Activated CD8-positive, alpha-beta memory T cell treated with anti-CD3 and anti-CD28 coated beads for 48 hours (primary cell): Measurements from ENCODE around the gene ATN1.
"Not testable (repeated sequence)": the region's sequence is repeated elsewhere in the genome, so short reads cannot be mapped to it uniquely, and the experiment has no call there.

ENCODE experiments used
- DNase-seq, 3 experiments: peaks; one replicate each; pipeline ENCODE4 v3.0.0-alpha.2; 2020; ENCODE audit warnings: low read depth in 2 of 3, low spot score in 2 of 3

Gene ATN1

DNA sequence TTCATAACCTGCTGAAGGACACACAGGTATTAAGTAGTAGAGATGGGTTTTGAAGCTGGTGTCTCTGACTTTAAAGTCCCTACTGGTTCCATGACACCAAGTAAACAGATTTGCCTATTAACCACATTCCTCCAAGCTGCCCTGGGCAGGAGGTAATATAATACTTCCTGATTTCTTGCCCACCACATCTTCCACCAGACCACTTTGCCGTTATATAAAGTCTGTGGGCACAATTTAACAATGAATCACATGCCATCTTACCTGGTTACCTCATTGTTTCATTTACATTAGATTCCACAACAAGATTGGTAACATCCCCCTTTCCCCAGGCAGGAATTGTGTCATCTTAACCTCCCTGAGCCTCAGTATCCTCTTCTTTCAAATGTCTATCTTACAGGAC is 24.0 kb upstream of the ATN1 start:
- no peak for DNase-seq

DNA sequence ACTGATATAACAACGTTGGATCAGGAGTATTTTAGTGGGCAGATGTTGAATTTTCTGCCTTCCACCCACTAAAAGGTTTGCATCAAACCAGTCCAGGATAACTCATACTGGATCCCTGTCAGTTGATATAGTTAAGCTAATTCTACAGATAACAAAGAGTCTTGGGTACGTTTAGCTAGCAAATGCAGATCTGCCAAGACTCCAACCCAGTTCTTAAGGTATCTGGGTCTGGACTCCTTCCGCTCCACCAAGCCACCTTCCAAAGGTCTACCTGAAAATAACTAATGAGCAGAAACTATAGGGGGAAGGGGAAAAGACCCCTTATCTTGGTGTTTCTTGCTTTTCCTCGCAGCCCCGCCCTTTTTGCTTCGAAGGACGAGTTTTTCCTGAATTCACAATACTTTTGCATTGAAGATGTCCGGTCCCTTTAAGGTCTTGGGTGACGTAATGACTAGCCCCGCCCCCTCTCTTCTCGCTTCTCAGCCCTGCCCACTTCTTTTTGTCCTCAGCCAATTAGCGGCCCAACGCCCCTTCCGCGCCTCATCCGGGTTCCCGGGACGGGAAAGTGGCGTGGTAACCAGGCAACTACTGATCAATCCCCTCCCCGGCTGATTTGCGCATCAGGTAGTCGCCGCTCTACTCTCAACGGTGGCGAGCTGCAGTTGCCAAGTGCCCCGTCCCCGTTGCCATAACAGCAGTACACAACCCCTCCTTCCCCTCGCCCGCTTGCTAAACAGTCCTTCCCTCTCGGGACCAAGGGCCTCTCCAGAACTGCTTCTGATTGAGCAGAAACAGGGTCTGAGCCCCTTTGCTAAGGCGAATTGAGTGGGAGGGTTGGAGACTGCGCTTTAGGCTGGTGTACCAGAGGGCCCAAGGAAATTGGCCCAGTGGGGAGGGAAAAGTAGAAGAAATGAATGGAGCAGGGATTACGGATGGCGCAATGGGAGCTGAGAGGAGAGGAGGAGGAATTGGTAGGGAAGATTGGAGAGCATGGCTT is 23.2 kb upstream of the ATN1 start, which contains the start of gene LRRC23:
TSS of gene LRRC23 (plus strand) at position 543 of the 997 bp plus-strand sequence. CDS start 812 bp downstream, outside the sequence.
- DNase-seq = peak; percentile 92 to 94 (median 93)

DNA sequence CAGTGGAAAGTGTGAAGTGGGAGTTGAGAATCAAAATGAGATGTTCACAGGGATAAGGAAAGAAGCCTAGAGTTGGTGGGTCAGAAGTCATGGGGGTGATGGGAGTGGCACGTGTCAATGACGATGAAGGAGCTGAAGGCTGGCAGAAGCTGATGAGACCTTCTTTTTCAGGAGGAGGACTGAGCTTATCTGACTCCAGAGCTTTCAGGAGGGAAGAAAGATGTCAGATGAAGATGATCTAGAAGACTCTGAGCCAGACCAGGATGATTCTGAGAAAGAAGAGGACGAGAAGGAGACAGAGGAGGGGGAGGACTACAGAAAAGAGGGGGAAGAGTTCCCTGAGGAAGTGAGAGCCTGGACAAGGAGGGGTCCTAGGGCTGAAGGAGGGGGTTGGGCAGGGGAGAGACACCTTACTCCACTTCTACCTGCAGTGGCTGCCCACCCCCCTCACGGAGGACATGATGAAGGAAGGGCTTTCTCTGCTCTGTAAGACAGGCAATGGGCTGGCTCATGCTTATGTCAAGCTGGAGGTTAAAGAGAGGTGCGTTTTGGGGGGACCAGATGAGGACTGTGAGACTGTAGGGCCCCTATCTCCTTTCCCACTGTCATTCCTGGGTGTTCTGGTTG is 22.2 kb upstream of the ATN1 start:
- no peak for DNase-seq

DNA sequence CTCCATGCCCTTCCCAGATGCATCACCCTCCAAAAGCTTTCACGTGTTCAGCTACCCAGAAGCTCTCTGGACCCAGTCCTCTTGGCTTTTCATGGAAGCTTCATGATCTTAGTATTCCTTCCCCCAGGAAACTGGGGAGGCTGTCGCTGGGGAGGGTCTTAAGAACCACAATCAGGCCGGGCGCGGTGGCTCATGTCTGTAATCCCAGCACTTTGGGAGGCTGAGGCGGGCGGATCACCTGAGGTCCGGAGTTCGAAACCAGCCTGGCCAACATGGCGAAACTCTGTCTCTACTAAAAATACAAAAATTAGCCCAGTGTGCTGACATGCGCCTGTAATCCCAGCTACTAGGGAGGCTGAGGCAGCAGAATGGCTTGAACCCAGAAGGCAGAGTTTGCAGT is 19.6 kb upstream of the ATN1 start:
- not testable (repeated sequence) for DNase-seq

DNA sequence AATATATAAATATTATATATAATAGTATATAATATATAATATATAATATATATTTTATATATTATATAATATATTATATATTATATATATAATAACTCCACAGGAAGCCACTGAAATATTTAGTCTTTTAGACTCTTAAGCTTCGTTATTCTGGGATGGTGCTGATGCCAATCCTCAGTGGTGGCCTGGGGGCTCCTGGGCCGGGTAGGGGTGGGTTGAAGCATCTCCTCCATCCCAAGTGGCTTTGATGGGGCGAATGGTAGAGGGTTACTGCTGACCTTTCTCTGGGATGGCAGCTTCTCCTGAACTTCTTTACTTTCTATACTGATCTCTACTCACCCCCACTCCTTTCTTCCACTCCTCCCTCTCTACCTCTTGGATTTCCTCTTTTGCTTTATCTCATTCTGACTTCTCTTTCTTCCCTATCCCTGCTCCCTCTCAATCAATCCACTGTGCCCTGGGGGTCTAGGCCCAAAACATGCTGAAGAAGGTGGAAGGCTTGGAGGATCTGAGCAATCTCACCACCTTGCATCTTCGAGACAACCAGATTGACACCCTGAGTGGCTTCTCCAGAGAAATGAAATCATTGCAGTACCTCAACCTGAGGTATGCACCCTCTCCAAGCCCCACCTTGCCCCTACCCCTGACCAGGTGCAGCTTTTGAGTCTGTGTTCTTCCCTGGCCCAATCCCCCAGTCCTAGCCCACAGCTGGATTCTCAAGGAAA is 18.2 kb upstream of the ATN1 start:
- no peak for DNase-seq

DNA sequence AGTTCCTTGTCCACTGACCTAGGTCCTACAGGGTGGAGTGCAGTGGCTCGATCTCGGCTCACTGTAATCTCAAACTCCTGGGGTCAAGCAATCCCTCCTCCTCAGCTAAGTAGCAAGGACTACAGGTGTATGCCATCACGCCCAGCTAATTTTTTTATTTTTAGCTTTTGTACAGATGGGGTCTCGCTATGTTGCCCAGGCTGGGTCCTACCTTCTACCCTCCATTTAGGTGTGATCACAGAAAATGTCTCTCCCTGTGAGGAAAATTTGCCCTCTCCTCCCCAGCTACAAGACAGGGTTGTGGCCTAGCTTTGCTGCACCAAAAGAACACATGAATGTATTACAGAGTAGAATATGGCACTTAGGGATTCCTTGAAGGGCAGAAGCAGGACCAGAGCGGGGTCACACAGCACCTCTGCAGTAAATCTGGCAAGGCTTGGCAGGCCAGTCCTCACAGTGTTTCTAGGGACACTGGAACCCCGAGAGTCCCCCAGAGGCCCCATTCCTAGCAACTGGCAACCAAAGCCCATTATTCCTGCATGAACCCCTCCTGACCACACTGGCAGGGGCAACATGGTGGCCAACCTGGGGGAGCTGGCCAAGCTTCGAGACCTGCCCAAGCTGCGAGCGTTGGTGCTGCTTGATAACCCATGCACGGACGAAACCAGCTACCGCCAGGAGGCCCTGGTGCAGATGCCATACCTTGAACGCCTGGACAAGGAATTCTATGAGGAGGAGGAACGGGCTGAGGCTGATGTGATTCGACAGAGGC is 15.4 kb upstream of the ATN1 start:
- DNase-seq = no peak

DNA sequence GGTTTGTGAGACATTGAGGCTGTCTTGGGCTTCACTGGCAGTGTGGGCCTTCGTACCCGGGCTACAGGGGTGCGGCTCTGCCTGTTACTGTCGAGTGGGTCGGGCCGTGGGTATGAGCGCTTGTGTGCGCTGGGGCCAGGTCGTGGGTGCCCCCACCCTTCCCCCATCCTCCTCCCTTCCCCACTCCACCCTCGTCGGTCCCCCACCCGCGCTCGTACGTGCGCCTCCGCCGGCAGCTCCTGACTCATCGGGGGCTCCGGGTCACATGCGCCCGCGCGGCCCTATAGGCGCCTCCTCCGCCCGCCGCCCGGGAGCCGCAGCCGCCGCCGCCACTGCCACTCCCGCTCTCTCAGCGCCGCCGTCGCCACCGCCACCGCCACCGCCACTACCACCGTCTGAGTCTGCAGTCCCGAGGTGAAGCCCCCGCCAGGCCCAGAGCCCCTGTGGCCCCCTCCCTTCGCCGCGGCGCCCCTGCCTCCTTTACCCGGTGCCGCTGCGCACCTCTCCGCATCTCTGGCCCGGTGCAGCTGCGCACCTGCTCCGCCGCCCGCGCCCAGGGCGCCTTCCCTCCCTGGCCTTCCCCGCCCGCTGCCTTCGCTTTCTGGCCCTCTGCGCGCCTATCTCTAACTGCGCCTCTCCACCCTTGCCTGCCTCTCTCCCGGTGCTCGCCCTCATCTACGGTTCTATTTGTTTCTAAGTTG is 13.4 kb upstream of the ATN1 start, which contains the start of gene ENO2:
TSS of gene ENO2 (plus strand) at position 335 of the 701 bp plus-strand sequence. CDS start 1,253 bp downstream, outside the sequence.
- peak in 2 of 3 experiments; percentile 59 to 63 for DNase-seq

DNA sequence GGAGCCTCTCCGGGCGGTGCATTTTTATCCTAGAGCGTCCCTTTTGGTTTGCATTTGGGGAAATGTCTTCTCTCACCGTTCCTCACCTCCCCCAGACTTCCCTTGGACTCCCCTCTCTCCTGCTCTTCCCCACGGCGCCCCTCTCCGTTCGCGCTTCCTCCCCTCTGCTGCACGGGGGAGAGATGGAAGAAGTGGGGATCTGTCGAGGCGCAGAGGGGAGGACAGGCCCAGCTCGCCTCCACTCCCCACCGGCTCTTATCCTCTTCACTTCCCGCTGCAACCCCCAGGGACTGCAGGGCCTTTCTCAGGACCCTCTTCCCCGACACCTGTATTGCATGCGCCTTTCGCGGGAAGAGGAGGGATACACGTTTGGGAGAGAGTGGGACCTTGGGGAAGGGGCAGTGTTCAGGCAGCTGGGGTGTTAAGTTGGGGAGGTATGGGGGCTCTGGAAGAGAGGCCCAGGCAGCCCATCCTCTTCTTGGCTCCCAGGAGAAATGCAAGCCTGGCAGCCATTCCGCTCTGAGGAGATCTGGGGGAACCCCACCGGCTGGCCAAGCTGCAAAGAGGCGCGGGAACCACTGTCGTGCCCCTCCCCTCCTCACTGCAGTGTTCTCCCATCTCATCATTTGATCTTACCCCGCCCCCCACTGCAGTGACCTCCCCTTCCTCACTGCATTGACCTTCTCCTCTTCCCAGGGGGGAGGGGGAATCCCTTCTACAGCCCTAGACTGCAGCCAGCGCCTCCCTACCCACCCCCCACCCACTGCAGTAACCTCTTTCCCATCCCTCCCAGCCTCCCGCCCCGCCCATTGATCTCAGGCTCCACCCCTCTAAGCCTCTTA is 12.6 kb upstream of the ATN1 start:
- DNase-seq = no peak

DNA sequence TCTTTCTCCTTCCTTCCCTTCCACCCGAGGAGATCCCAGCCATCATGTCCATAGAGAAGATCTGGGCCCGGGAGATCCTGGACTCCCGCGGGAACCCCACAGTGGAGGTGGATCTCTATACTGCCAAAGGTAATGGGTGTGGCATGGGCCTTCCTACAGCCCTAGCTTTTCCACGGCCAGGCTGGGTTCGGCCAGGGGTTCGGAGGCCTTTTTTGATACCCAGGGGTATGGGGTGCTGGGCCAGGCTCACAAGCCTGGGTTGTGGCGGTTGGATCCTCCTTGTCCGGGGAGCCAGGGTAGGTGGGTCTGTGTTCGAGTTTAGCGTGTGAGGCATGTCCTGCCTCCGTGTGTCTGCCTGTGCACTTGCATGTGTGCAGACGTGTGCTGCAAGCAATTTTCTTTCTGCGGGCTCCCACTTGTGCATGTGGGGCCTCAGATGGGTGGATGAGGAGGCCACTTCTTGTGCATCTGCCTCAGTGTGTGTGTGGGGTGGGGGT is 11.9 kb upstream of the ATN1 start:
- no peak for DNase-seq

DNA sequence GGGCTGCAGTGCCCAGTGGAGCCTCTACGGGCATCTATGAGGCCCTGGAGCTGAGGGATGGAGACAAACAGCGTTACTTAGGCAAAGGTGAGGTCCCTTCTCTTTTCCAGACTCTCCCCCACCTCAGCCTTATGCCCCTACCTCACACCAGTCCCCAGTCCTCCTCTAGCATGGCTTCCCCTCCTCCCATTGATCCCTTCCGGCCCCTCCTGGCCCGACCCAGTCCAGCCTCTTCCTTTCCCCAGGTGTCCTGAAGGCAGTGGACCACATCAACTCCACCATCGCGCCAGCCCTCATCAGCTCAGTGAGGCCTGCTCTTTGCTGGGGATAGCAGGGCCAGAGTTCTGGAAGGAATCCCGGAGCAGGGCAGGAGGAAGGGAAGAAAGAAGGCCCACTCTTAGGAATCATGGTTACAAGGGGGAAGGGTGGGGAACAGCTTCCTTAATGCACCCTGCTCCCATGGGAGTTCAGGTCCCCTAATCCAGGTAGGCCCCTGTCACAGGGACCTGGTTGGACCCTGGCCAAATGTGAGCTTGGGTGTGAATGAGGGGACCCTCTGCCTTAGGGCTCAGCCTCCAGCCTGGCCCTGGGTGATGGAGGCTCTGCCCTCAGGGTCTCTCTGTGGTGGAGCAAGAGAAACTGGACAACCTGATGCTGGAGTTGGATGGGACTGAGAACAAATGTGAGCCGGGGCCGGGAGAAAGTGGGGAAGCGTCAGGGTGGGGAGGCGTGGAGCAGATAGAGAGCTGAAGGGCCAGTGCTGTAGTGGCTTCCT is 11.1 kb upstream of the ATN1 start:
- DNase-seq = no peak

DNA sequence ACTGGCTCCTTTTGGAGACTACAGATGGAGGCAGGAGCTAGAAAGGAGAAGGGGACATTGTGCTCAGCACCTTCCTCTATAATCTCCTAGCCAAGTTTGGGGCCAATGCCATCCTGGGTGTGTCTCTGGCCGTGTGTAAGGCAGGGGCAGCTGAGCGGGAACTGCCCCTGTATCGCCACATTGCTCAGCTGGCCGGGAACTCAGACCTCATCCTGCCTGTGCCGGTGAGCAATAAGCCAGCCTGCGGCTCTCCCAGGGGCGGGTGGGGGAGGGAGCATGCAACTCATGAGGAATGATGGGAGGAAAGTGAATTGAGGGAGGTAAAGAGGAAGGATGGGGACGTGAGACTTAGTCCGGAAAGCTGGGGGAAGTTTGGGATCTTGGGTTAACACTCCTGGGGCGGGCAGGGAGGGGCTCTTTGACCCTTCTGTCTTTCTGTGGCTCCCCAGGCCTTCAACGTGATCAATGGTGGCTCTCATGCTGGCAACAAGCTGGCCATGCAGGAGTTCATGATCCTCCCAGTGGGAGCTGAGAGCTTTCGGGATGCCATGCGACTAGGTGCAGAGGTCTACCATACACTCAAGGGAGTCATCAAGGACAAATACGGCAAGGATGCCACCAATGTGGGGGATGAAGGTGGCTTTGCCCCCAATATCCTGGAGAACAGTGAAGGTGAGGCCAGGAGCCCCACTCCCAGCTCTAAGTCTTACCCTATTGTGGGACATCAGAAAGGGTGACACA is 10.1 kb upstream of the ATN1 start:
- DNase-seq = no peak

DNA sequence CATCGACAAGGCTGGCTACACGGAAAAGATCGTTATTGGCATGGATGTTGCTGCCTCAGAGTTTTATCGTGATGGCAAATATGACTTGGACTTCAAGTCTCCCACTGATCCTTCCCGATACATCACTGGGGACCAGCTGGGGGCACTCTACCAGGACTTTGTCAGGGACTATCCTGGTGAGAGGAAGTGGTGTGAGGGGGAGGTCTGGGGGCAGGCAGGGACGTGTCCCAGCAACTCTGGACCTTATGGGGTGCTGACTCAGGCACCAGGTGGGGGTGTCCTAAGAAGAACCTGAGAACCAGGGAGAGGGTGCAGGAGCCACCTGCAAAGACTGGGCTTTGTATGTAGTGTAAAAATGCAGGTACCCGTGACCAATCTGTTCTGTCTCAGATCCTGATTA is 8.2 kb upstream of the ATN1 start:
- no peak for DNase-seq

DNA sequence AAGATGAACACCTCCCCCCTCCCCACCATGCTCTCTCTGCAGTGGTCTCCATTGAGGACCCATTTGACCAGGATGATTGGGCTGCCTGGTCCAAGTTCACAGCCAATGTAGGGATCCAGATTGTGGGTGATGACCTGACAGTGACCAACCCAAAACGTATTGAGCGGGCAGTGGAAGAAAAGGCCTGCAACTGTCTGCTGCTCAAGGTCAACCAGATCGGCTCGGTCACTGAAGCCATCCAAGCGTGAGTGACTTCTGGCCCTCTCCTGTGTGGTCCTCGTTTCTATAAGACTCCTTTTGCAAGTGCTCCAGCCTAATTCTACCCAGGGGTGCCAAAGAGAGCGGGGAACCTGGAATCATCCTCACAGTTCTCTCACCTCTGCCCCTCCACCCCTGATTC is 6.2 kb upstream of the ATN1 start:
- no peak for DNase-seq

DNA sequence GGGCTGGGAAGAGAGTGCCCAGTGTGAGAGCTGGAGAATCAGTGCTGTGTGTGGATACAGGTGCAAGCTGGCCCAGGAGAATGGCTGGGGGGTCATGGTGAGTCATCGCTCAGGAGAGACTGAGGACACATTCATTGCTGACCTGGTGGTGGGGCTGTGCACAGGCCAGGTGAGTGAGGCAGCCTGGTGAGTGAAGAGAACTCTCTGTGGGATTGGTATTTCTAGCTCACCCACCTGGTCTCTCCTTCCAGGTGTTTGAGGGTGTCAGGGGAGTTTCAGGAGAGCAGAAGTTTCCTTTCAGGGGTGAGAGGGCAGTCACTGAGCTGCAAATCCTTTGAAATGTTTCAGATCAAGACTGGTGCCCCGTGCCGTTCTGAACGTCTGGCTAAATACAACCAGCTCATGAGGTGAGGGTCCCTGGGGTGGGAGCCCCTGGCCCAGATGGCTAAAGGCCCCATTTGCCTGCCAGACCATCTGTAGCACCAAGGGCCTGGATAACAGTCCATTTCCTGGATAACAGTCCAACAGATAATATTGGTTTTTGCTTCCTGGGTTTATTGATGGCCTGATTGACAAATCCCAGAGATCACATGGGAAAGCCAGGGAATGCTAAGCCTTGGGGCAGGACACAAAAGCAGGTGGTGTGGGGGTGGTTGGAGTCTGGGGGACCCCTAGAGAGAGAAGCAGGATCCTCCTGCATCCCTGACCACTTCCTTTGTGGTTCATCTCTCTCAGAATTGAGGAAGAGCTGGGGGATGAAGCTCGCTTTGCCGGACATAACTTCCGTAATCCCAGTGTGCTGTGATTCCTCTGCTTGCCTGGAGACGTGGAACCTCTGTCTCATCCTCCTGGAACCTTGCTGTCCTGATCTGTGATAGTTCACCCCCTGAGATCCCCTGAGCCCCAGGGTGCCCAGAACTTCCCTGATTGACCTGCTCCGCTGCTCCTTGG is 5.5 kb upstream of the ATN1 start:
- DNase-seq = no peak

DNA sequence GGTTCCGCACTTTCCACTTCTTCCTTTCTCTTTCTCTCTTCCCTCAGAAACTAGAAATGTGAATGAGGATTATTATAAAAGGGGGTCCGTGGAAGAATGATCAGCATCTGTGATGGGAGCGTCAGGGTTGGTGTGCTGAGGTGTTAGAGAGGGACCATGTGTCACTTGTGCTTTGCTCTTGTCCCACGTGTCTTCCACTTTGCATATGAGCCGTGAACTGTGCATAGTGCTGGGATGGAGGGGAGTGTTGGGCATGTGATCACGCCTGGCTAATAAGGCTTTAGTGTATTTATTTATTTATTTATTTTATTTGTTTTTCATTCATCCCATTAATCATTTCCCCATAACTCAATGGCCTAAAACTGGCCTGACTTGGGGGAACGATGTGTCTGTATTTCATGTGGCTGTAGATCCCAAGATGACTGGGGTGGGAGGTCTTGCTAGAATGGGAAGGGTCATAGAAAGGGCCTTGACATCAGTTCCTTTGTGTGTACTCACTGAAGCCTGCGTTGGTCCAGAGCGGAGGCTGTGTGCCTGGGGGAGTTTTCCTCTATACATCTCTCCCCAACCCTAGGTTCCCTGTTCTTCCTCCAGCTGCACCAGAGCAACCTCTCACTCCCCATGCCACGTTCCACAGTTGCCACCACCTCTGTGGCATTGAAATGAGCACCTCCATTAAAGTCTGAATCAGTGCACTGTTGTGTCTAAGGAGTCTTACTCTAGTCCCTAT is 4.6 kb upstream of the ATN1 start:
- DNase-seq = no peak

DNA sequence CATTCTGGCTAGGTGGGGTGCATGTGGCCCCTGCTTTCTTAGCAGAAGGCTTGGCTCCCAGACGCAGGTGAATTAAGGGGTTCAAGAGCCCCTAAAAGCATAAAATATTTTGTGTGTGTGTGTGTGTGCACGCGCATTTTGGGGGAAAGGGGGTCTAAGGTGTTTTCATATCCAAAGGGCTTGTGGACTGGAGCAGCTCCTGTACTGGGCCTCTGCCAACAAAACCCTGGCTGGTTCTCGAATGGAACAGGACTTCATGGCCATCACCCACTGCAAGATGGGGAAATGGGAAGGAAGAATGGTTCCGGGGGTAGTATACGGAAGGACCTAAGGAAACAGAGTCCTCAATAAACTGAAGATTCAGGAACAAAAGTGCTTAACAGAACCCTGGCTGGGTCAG is 3.9 kb upstream of the ATN1 start:
- DNase-seq = no peak
